A673 (cell line): ENCODE results near the gene SNX8. TPM values are rescaled to one million over a fixed set of nuclear protein-coding genes. Genes with fewer than 3 reads are reported as not detected.

Source experiments
- BruUV-seq: library from RNA; stranded (reverse); fragments of 400-500 nt; replicated peaks from 2 replicates; lab custom pipeline; 2021; lab: Mats Ljungman, UMichigan
- CTCF ChIA-PET: fragments of 300-600 bp; sonication (Branson Sonifier 250); formaldehyde crosslinking; loops from one replicate; lab custom pipeline; 2022; ENCODE audit warnings: antibody characterized with exemption; lab: Charles Lee
- POLR2A ChIA-PET: fragments of 300-600 bp; sonication (Branson Sonifier 250); formaldehyde crosslinking; loops from one replicate; lab custom pipeline; 2022; ENCODE audit warnings: antibody characterized with exemption; ENCODE audit not compliant: low non-redundant PET; lab: Charles Lee
- DNase-seq: peaks from one replicate; pipeline ENCODE4 v3.0.0-alpha.2; 2015; ENCODE audit warnings: low spot score
- H3K27ac ChIP-seq: fragments of 200-600 bp; sonication (generic); 2 replicates; pipeline ENCODE4 v1.5.1; 2016; ENCODE audit warnings: mixed run types, low read depth, mild to moderate bottlenecking, mixed read lengths, antibody characterized with exemption, low read length; ENCODE audit not compliant: poor library complexity, severe bottlenecking
- H3K27me3 ChIP-seq: fragments of 200-600 bp; sonication (generic); replicated peaks from 2 replicates; pipeline ENCODE4 v1.6.1; 2017; ENCODE audit warnings: mixed run types, low read depth, mild to moderate bottlenecking, mixed read lengths, antibody characterized with exemption, low read length; ENCODE audit not compliant: insufficient read depth, poor library complexity
- H3K36me3 ChIP-seq: fragments of 200-600 bp; sonication (generic); 2 replicates; pipeline ENCODE4 v1.6.1; 2016; ENCODE audit warnings: mixed run types, mild to moderate bottlenecking, mixed read lengths, antibody characterized with exemption, low read length; ENCODE audit not compliant: insufficient read depth, poor library complexity, severe bottlenecking
- H3K4me1 ChIP-seq: fragments of 200-600 bp; sonication (generic); 2 replicates; pipeline ENCODE4 v1.6.1; 2017; ENCODE audit warnings: mixed run types, mild to moderate bottlenecking, mixed read lengths, antibody characterized with exemption, low read length; ENCODE audit not compliant: insufficient read depth, poor library complexity, severe bottlenecking
- H3K4me3 ChIP-seq: fragments of 200-600 bp; sonication (generic); 2 replicates; pipeline ENCODE4 v1.5.1; 2016; ENCODE audit warnings: low read depth, mixed run types, mild to moderate bottlenecking, mixed read lengths, low read length; ENCODE audit not compliant: poor library complexity, severe bottlenecking
- H3K9me3 ChIP-seq: fragments of 200-600 bp; sonication (generic); 2 replicates; pipeline ENCODE4 v1.6.1; 2016; ENCODE audit warnings: mixed run types, low read depth, mild to moderate bottlenecking, mixed read lengths, antibody characterized with exemption, low read length; ENCODE audit not compliant: poor library complexity, severe bottlenecking
- CTCF ChIP-seq: fragments of 300-800, 200-600 bp; sonication (generic); conservative IDR thresholded peaks from 2 replicates; pipeline ENCODE4 v1.5.1; 2017; ENCODE audit warnings: low read depth, mild to moderate bottlenecking, antibody characterized with exemption, low read length, moderate library complexity, mixed read lengths
- EZH2 ChIP-seq: fragments of 200-600 bp; sonication (generic); IDR thresholded peaks from 2 replicates; pipeline ENCODE4 v1.6.1; 2017; ENCODE audit warnings: borderline replicate concordance, low read depth, mild to moderate bottlenecking, mixed read lengths, antibody characterized with exemption, low read length; ENCODE audit not compliant: poor library complexity, severe bottlenecking
- intact Hi-C: fragments of 100-400 bp; cut with micrococcal nuclease; formaldehyde crosslinking; loops from one replicate; pipeline ENCODE4 v1.10.0; 2022; ENCODE audit not compliant: unreplicated experiment
- total RNA-seq: library from RNA; stranded (reverse); gene quantifications from 2 replicates; pipeline ENCODE4 v1.2.3, GENCODE V29; 2021

SNX8 gene
- total RNA-seq, 1 experiment from 2014 or later, result 42.9 TPM

- intact Hi-C loops, result no loop called here
- H3K36me3 ChIP-seq, result peaks cover 36% of the 10 kb centered on the region
- H3K4me3 ChIP-seq, result no peak overlapping the region
- ChIA-PET CTCF (no interaction called here), POLR2A (no interaction called here)
- H3K27ac ChIP-seq, result no peak overlapping the region
- no TSS peak for BruUV-seq
- no peak for TF ChIP-seq EZH2
- TF ChIP-seq CTCF, result no peak
- no peaks in the 10 kb centered on the region for H3K9me3 ChIP-seq
- no peak for DNase-seq
- no peaks in the 10 kb centered on the region for H3K27me3 ChIP-seq
- H3K4me1 ChIP-seq, result peaks cover 4% of the 10 kb centered on the region
Observed at GRCh38 chr7:2228921-2229320, 85.3 kb downstream of the SNX8 start.

GRCh38 chr7:2227699-2228098 is 86.5 kb downstream of the SNX8 start:
- peaks cover 35% of the 10 kb centered on the region for H3K36me3 ChIP-seq
- POLR2A ChIA-PET, result no interaction called here
- no peaks in the 10 kb centered on the region for H3K4me1 ChIP-seq
- intact Hi-C loops, result no loop called here
- H3K27ac ChIP-seq, result no peak overlapping the region
- DNase-seq, result no peak
- H3K27me3 ChIP-seq, result no peaks in the 10 kb centered on the region
- no peaks in the 10 kb centered on the region for H3K9me3 ChIP-seq
- CTCF ChIA-PET, result no interaction called here
- no TSS peak for BruUV-seq
- TF ChIP-seq CTCF (no peak), EZH2 (no peak)
- H3K4me3 ChIP-seq, result no peak overlapping the region

GRCh38 chr7:2225830-2226229 is 88.4 kb downstream of the SNX8 start:
- DNase-seq, result no peak
- intact Hi-C loops, result no loop called here
- Histone ChIP-seq H3K9me3 (no peaks in the 10 kb centered on the region), H3K4me1 (no peaks in the 10 kb centered on the region), H3K4me3 (no peak overlapping the region), H3K36me3 (peaks cover 40% of the 10 kb centered on the region), H3K27ac (no peak overlapping the region), H3K27me3 (no peaks in the 10 kb centered on the region)
- BruUV-seq, result no TSS peak
- TF ChIP-seq EZH2 (no peak), CTCF (no peak)
- ChIA-PET CTCF (no interaction called here), POLR2A (no interaction called here)
